ENCODE results near the gene ARHGAP33. TPM values are rescaled to one million over a fixed set of nuclear protein-coding genes. Genes with fewer than 3 reads are reported as not detected.

Gene ARHGAP33
- total RNA-seq, 1 donor: 2.2 TPM

- peaks cover 8% of the 10 kb centered on the region for H4K20me1 ChIP-seq (ENCODE audit: insufficient read depth, low read length)
- peaks cover 30% of the 10 kb centered on the region for H3K4me1 ChIP-seq (ENCODE audit: insufficient read depth, low read length)
- H3K9me3 ChIP-seq (ENCODE audit: low read depth, low read length): no peaks in the 10 kb centered on the region
- H3K27ac ChIP-seq (ENCODE audit: low read depth, low read length): no peak overlapping the region
- no peak overlapping the region for H3K4me3 ChIP-seq (ENCODE audit: insufficient read depth, low read length)
- no peak overlapping the region for H2AFZ ChIP-seq (ENCODE audit: low read length)
- DNase-seq (ENCODE audit: insufficient read length, low spot score, missing footprints): peak; percentile 65
- TF ChIP-seq CTCF (IDR thresholded peaks at IDR 0.05; ENCODE audit: extremely low read depth, low read depth, low read length): no peak
- no peak overlapping the region for H3K4me2 ChIP-seq (ENCODE audit: insufficient read depth, low read length)
- no peaks in the 10 kb centered on the region for H3K27me3 ChIP-seq (ENCODE audit: insufficient read depth, low read length)
- H3K79me2 ChIP-seq (ENCODE audit: insufficient read depth, low read length): peaks cover 23% of the 10 kb centered on the region
- peaks cover 26% of the 10 kb centered on the region for H3K36me3 ChIP-seq (ENCODE audit: insufficient read depth, low read length)
These were observed 21.6 kb upstream of the ARHGAP33 start for GRCh38 chr19:35753634-35754369.

- TF ChIP-seq CTCF (IDR thresholded peaks at IDR 0.05; ENCODE audit: extremely low read depth, low read depth, low read length): no peak
- no peaks in the 10 kb centered on the region for H3K9me3 ChIP-seq (ENCODE audit: low read depth, low read length)
- H3K36me3 ChIP-seq (ENCODE audit: insufficient read depth, low read length): peaks cover 26% of the 10 kb centered on the region
- H4K20me1 ChIP-seq (ENCODE audit: insufficient read depth, low read length): peaks cover 14% of the 10 kb centered on the region
- peak overlapping the region; percentile 76 for H3K4me3 ChIP-seq (ENCODE audit: insufficient read depth, low read length)
- peaks cover 24% of the 10 kb centered on the region for H3K79me2 ChIP-seq (ENCODE audit: insufficient read depth, low read length)
- H3K4me1 ChIP-seq (ENCODE audit: insufficient read depth, low read length): peaks cover 29% of the 10 kb centered on the region
- H3K27me3 ChIP-seq (ENCODE audit: insufficient read depth, low read length): no peaks in the 10 kb centered on the region
- peak overlapping the region; percentile 84 for H3K27ac ChIP-seq (ENCODE audit: low read depth, low read length)
- H2AFZ ChIP-seq (ENCODE audit: low read length): no peak overlapping the region
- DNase-seq (ENCODE audit: insufficient read length, low spot score, missing footprints): peak; percentile 69
- H3K4me2 ChIP-seq (ENCODE audit: insufficient read depth, low read length): peak overlapping the region; percentile 64
These were observed 20.8 kb upstream of the ARHGAP33 start for GRCh38 chr19:35754370-35755130.

- H2AFZ ChIP-seq (ENCODE audit: low read length): no peak overlapping the region
- no peak for TF ChIP-seq CTCF (IDR thresholded peaks at IDR 0.05; ENCODE audit: extremely low read depth, low read depth, low read length)
- peaks cover 27% of the 10 kb centered on the region for H3K4me1 ChIP-seq (ENCODE audit: insufficient read depth, low read length)
- H3K79me2 ChIP-seq (ENCODE audit: insufficient read depth, low read length): peaks cover 24% of the 10 kb centered on the region
- H3K4me2 ChIP-seq (ENCODE audit: insufficient read depth, low read length): peak overlapping the region; percentile 64
- H3K4me3 ChIP-seq (ENCODE audit: insufficient read depth, low read length): peak overlapping the region; percentile 76
- no peak for DNase-seq (ENCODE audit: insufficient read length, low spot score, missing footprints)
- H4K20me1 ChIP-seq (ENCODE audit: insufficient read depth, low read length): peaks cover 15% of the 10 kb centered on the region
- no peaks in the 10 kb centered on the region for H3K27me3 ChIP-seq (ENCODE audit: insufficient read depth, low read length)
- H3K36me3 ChIP-seq (ENCODE audit: insufficient read depth, low read length): peaks cover 27% of the 10 kb centered on the region
- no peaks in the 10 kb centered on the region for H3K9me3 ChIP-seq (ENCODE audit: low read depth, low read length)
- H3K27ac ChIP-seq (ENCODE audit: low read depth, low read length): peak overlapping the region; percentile 84
These were observed 20.2 kb upstream of the ARHGAP33 start for GRCh38 chr19:35755131-35755549.
